HEK293 (cell line): ENCODE measurements around the gene CKLF.

Experiments used
- BCL11A ChIP-seq: fragments of 450-650 bp; formaldehyde crosslinking; IDR thresholded peaks from 2 replicates; pipeline ENCODE4 v1.5.1; 2016; ENCODE audit warnings: low read depth, missing biosample characterization, missing genetic modification characterization
- MEIS1 ChIP-seq: sonication (generic); formaldehyde crosslinking; IDR thresholded peaks from 2 replicates; pipeline ENCODE4 v1.8.1; 2022; ENCODE audit warnings: missing genetic modification reagents, mild to moderate bottlenecking, borderline replicate concordance
- SP2 ChIP-seq: fragments of 450-650 bp; formaldehyde crosslinking; IDR thresholded peaks from 2 replicates; pipeline ENCODE4 v1.5.1; 2016; ENCODE audit warnings: missing biosample characterization, missing genetic modification characterization
- ZFP69B ChIP-seq: fragments of 450-650 bp; formaldehyde crosslinking; IDR thresholded peaks from 2 replicates; pipeline ENCODE4 v1.5.1; 2016; ENCODE audit warnings: missing biosample characterization, missing genetic modification characterization
- ZNF121 ChIP-seq: fragments of 450-650 bp; formaldehyde crosslinking; IDR thresholded peaks from 2 replicates; pipeline ENCODE4 v1.5.1; 2016; ENCODE audit warnings: missing biosample characterization, missing genetic modification characterization
- ZNF146 ChIP-seq: fragments of 450-650 bp; formaldehyde crosslinking; IDR thresholded peaks from 2 replicates; pipeline ENCODE4 v1.5.1; 2016; ENCODE audit warnings: missing biosample characterization, missing genetic modification characterization
- ZNF2 ChIP-seq: fragments of 450-650 bp; formaldehyde crosslinking; IDR thresholded peaks from 2 replicates; pipeline ENCODE4 v1.5.1; 2016; ENCODE audit warnings: missing biosample characterization, missing genetic modification characterization
- ZNF24 ChIP-seq: fragments of 450-650 bp; formaldehyde crosslinking; IDR thresholded peaks from 2 replicates; pipeline ENCODE4 v1.5.1; 2016; ENCODE audit warnings: missing biosample characterization, missing genetic modification characterization
- ZNF274 ChIP-seq, 2 experiments: fragments of 200-500 bp in 1 of 2; fragments of 450-650 bp in 1 of 2; sonication (Bioruptor generic) in 1 of 2; formaldehyde crosslinking in 1 of 2; IDR thresholded peaks; 2 replicates each; pipeline versions ENCODE4 v1.5.1 to v1.6.1; 2014 to 2016; ENCODE audit warnings: borderline replicate concordance in 1 of 2, inconsistent platforms in 1 of 2, low read length in 1 of 2, missing biosample characterization in 1 of 2, missing genetic modification characterization in 1 of 2
- ZNF404 ChIP-seq: fragments of 450-650 bp; formaldehyde crosslinking; IDR thresholded peaks from 2 replicates; pipeline ENCODE4 v1.5.1; 2017; ENCODE audit warnings: missing biosample characterization, missing genetic modification characterization
- ZNF549 ChIP-seq: fragments of 450-650 bp; IDR thresholded peaks from 2 replicates; pipeline ENCODE4 v1.5.1; 2018; ENCODE audit warnings: missing biosample characterization, missing genetic modification characterization, mild to moderate bottlenecking, inconsistent platforms, moderate library complexity
- ZNF623 ChIP-seq: fragments of 450-650 bp; formaldehyde crosslinking; IDR thresholded peaks from 2 replicates; pipeline ENCODE4 v1.5.1; 2016; ENCODE audit warnings: missing biosample characterization, missing genetic modification characterization
- TF ChIP-seq, protein P1 (sequence below): fragments of 450-650 bp; formaldehyde crosslinking; IDR thresholded peaks from 2 replicates; pipeline ENCODE4 v1.5.1; 2016; ENCODE audit warnings: missing biosample characterization, missing genetic modification characterization
- TF ChIP-seq, protein P2 (sequence below): fragments of 450-650 bp; formaldehyde crosslinking; IDR thresholded peaks from 2 replicates; pipeline ENCODE4 v1.5.1; 2016; ENCODE audit warnings: missing biosample characterization, missing genetic modification characterization

DNA sequence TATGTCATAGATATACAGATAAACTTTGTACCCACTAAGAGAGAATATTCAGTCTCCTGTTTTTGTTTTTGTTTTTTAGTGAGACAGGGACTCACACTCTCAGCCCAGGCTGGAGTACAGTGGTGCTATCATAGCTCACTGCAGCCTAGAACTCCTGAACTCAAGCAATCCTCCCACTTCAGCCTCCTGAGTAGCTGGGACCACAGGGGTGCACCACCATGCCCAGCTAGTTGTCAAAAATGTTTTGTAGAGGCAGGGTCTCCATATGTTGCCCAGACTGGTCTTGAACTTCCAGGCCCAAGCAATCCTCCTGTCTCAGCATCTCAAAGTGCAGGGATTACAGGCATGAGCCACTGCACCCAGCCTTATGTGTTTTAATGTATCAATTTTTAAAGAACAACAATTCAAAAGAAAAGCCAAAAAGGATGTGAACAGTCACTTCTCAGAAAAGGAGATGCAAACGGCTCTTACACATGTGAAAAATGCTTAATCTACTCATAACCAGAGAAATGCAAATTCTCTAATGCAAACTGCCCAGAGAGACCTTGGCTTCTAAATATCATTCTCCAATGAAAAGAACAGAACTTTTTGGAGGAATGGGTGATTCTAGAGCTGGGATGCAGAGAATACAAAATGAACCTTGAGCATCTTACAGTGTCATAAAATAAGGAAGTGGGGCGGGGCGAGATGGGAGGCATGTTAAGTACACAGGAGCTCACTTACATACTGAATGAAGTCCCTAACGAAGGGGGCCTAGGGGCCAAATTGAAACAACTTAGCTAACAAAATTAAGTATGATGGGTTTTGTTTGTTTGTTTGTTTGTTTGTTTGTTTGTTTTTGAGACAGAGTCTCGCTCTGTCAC, 44.8 kb downstream of the CKLF start:
- TF ChIP-seq, protein P1, sequence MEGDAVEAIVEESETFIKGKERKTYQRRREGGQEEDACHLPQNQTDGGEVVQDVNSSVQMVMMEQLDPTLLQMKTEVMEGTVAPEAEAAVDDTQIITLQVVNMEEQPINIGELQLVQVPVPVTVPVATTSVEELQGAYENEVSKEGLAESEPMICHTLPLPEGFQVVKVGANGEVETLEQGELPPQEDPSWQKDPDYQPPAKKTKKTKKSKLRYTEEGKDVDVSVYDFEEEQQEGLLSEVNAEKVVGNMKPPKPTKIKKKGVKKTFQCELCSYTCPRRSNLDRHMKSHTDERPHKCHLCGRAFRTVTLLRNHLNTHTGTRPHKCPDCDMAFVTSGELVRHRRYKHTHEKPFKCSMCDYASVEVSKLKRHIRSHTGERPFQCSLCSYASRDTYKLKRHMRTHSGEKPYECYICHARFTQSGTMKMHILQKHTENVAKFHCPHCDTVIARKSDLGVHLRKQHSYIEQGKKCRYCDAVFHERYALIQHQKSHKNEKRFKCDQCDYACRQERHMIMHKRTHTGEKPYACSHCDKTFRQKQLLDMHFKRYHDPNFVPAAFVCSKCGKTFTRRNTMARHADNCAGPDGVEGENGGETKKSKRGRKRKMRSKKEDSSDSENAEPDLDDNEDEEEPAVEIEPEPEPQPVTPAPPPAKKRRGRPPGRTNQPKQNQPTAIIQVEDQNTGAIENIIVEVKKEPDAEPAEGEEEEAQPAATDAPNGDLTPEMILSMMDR (tag by site-specific recombination), result no peak
- TF ChIP-seq ZNF24 (tag by site-specific recombination) (no peak), ZFP69B (no peak), ZNF623 (tag by site-specific recombination) (no peak), SP2 (tag by site-specific recombination) (no peak), BCL11A (tag by site-specific recombination) (no peak), ZNF2 (tag by site-specific recombination) (no peak), ZNF549 (tag by site-specific recombination) (no peak), ZNF274 (IDR thresholded peaks at IDR 0.05; ENCODE audit: low read length) (no peak), ZNF274 (tag by site-specific recombination; IDR thresholded peaks at IDR 0.05; ENCODE audit: borderline replicate concordance) (no peak), ZNF146 (tag by site-specific recombination) (no peak), MEIS1 (CRISPR knock-in tag) (no peak), ZNF404 (no peak), ZNF121 (no peak)
- TF ChIP-seq, protein P2, sequence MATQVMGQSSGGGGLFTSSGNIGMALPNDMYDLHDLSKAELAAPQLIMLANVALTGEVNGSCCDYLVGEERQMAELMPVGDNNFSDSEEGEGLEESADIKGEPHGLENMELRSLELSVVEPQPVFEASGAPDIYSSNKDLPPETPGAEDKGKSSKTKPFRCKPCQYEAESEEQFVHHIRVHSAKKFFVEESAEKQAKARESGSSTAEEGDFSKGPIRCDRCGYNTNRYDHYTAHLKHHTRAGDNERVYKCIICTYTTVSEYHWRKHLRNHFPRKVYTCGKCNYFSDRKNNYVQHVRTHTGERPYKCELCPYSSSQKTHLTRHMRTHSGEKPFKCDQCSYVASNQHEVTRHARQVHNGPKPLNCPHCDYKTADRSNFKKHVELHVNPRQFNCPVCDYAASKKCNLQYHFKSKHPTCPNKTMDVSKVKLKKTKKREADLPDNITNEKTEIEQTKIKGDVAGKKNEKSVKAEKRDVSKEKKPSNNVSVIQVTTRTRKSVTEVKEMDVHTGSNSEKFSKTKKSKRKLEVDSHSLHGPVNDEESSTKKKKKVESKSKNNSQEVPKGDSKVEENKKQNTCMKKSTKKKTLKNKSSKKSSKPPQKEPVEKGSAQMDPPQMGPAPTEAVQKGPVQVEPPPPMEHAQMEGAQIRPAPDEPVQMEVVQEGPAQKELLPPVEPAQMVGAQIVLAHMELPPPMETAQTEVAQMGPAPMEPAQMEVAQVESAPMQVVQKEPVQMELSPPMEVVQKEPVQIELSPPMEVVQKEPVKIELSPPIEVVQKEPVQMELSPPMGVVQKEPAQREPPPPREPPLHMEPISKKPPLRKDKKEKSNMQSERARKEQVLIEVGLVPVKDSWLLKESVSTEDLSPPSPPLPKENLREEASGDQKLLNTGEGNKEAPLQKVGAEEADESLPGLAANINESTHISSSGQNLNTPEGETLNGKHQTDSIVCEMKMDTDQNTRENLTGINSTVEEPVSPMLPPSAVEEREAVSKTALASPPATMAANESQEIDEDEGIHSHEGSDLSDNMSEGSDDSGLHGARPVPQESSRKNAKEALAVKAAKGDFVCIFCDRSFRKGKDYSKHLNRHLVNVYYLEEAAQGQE (tag by site-specific recombination), result no peak
